Testis (tissue), 3 donors: ENCODE measurements around the gene HPS1. TPM values are rescaled to one million over a fixed set of nuclear protein-coding genes. Genes with fewer than 3 reads are reported as not detected.
A peak's percentile ranks its signal among the peaks of the same experiment; 100 is the strongest.

ENCODE experiments used
- DNase-seq: peaks from one replicate; pipeline ENCODE4 v3.0.0-alpha.2; 2019
- H3K27ac ChIP-seq, 2 donors: fragments of 200-600 bp; sonication (generic); one replicate each; pipeline ENCODE4 v1.5.1; 2019
- H3K27me3 ChIP-seq: fragments of 200-600 bp; sonication (generic); one replicate; pipeline ENCODE4 v1.5.1; 2019
- H3K36me3 ChIP-seq: fragments of 200-600 bp; sonication (generic); one replicate; pipeline ENCODE4 v1.5.1; 2017; ENCODE audit warnings: low read depth; ENCODE audit errors: missing control alignments
- H3K4me1 ChIP-seq: fragments of 200-600 bp; sonication (generic); one replicate; pipeline ENCODE4 v1.5.1; 2019
- H3K4me3 ChIP-seq, 2 donors: fragments of 200-600 bp; sonication (generic); one replicate each; pipeline ENCODE4 v1.5.1; 2017 to 2019
- H3K9me3 ChIP-seq: fragments of 200-600 bp; sonication (generic); one replicate; pipeline ENCODE4 v1.5.1; 2017
- CTCF ChIP-seq, 3 experiments: fragments of 450-650 bp in 2 of 3; fragments of 200-600 bp in 1 of 3; sonication (generic) in 1 of 3; IDR thresholded peaks; one replicate each; pipeline ENCODE4 v1.5.1; 2016 to 2019; ENCODE audit warnings: antibody characterized with exemption in 3 of 3, mild to moderate bottlenecking in 2 of 3, moderate library complexity in 1 of 3
- POLR2A ChIP-seq: fragments of 450-650 bp; IDR thresholded peaks from one replicate; pipeline ENCODE4 v1.6.1; 2017; ENCODE audit warnings: antibody characterized with exemption, mild to moderate bottlenecking, moderate library complexity
- WGBS, 2 donors: methylation state at CpG; one replicate each; pipeline ENCODE4 v1.1.5; 2018; 5-methylcytosine and 5-hydroxymethylcytosine counted together
- intact Hi-C: fragments of 100-400 bp; cut with DNase I; formaldehyde crosslinking; loops from one replicate; pipeline ENCODE4 v1.15.1; 2023; ENCODE audit warnings: low total_unique reads
- polyA plus RNA-seq: library from polyadenylated mRNA; stranded (reverse); fragments of 350-450 nt; fragmentation: Illumina TruSeq; extraction: RNeasy Lipid Tissue Mini Kit (QIAGEN cat#74804); gene quantifications from one replicate; pipeline ENCODE4 v1.2.3, GENCODE V29; 2014; ENCODE audit warnings: low read depth, low replicate concordance; ENCODE audit not compliant: insufficient read depth
- total RNA-seq, 2 donors: library from RNA; depleted of rRNA; stranded (reverse); fragments of >200 nt; gene quantifications; one replicate each; pipeline ENCODE4 v1.2.3, GENCODE V29; 2016

The HPS1 gene
- total and polyA plus RNA-seq, 3 donors from 2014 or later: 53.6 to 73.4 (median 59.4) TPM

- H3K4me3 ChIP-seq: no peak overlapping the region
Measured at GRCh38 chr10:98429320-98430072, 17.2 kb downstream of the HPS1 start.

GRCh38 chr10:98427011-98427515, 19.7 kb downstream of the HPS1 start:
- no peak for DNase-seq
- H3K9me3 ChIP-seq: no peaks in the 10 kb centered on the region

More at GRCh38 chr10:98429320-98430072, 17.2 kb downstream of the HPS1 start:
- H3K27ac ChIP-seq: no peak overlapping the region
- intact Hi-C loops: no loop called here
- 94 to 97% methylated on average over 11 to 22 of the region's 22 CpGs for WGBS, 2 donors
- H3K36me3 ChIP-seq: no peaks in the 10 kb centered on the region
- no peak for DNase-seq
- TF ChIP-seq POLR2A: no peak
- TF ChIP-seq CTCF (IDR thresholded peaks at IDR 0.05): no peak
- no peaks in the 10 kb centered on the region for H3K4me1 ChIP-seq
- H3K27me3 ChIP-seq: no peaks in the 10 kb centered on the region
- no peaks in the 10 kb centered on the region for H3K9me3 ChIP-seq

GRCh38 chr10:98425511-98426352, 21.0 kb downstream of the HPS1 start:
- no peaks in the 10 kb centered on the region for H3K9me3 ChIP-seq
- 81 to 88% methylated on average over 10 to 21 of the region's 21 CpGs for WGBS, 2 donors
- no peaks in the 10 kb centered on the region for H3K27me3 ChIP-seq
- H3K4me1 ChIP-seq: no peaks in the 10 kb centered on the region
- TF ChIP-seq POLR2A: no peak
- peak in 2 of 3 experiments; percentile 55 to 67 for TF ChIP-seq CTCF (IDR thresholded peaks at IDR 0.05)
- DNase-seq: peak; percentile 63
- intact Hi-C loops: no loop called here
- H3K36me3 ChIP-seq: no peaks in the 10 kb centered on the region
- H3K27ac ChIP-seq: no peak overlapping the region
- no peak overlapping the region for H3K4me3 ChIP-seq

More at GRCh38 chr10:98427011-98427515, 19.7 kb downstream of the HPS1 start:
- Histone ChIP-seq H3K36me3 (no peaks in the 10 kb centered on the region), H3K4me3 (no peak overlapping the region), H3K27me3 (no peaks in the 10 kb centered on the region), H3K4me1 (no peaks in the 10 kb centered on the region), H3K27ac (no peak overlapping the region)
- WGBS, 2 donors: 93 to 100% methylated on average over 3 to 7 of the region's 7 CpGs
- no peak for TF ChIP-seq CTCF (IDR thresholded peaks at IDR 0.05)
- no peak for TF ChIP-seq POLR2A
- intact Hi-C loops: no loop called here

- Histone ChIP-seq H3K27ac (no peak overlapping the region), H3K27me3 (no peaks in the 10 kb centered on the region), H3K36me3 (no peaks in the 10 kb centered on the region), H3K4me1 (no peaks in the 10 kb centered on the region), H3K9me3 (no peaks in the 10 kb centered on the region), H3K4me3 (no peak overlapping the region)
- no peak for DNase-seq
- 88 to 93% methylated on average over 15 to 23 of the region's 23 CpGs for whole genome bisulfite sequencing, 2 donors
- intact Hi-C loops: no loop called here
- no peak for TF ChIP-seq POLR2A
- no peak for TF ChIP-seq CTCF (IDR thresholded peaks at IDR 0.05)
Measured at GRCh38 chr10:98424295-98425254, 22.2 kb downstream of the HPS1 start.
